Parathyroid adenoma (tissue), 2 donors: ENCODE measurements around the gene KRTAP10-1.
"Not testable (repeated sequence)": the region's sequence is repeated elsewhere in the genome, so short reads cannot be mapped to it uniquely, and the experiment has no call there.

Experiments
- H2AFZ ChIP-seq: fragments of 300-600 bp; sonication (generic); one replicate; pipeline ENCODE4 v1.7.0; 2017; ENCODE audit warnings: antibody characterized with exemption, mild to moderate bottlenecking
- H3K27ac ChIP-seq: fragments of 300-600 bp; sonication (generic); one replicate; pipeline ENCODE4 v1.7.0; 2017
- H3K27me3 ChIP-seq: fragments of 300-600 bp; sonication (generic); one replicate; pipeline ENCODE4 v1.7.0; 2017; ENCODE audit warnings: low read length; ENCODE audit not compliant: control insufficient read depth, insufficient read depth
- H3K36me3 ChIP-seq: fragments of 300-600 bp; sonication (generic); one replicate; pipeline ENCODE4 v1.7.0; 2017; ENCODE audit warnings: low read length; ENCODE audit not compliant: control insufficient read depth, insufficient read depth
- H3K4me1 ChIP-seq: fragments of 300-600 bp; sonication (generic); one replicate; pipeline ENCODE4 v1.7.0; 2017; ENCODE audit warnings: control low read depth
- H3K4me2 ChIP-seq: fragments of 300-600 bp; sonication (generic); one replicate; pipeline ENCODE4 v1.7.0; 2017; ENCODE audit warnings: low read length
- H3K4me3 ChIP-seq: fragments of 300-600 bp; sonication (generic); one replicate; pipeline ENCODE4 v1.7.0; 2017; ENCODE audit warnings: low read depth, low read length
- H3K79me2 ChIP-seq: fragments of 300-600 bp; sonication (generic); one replicate; pipeline ENCODE4 v1.7.0; 2017; ENCODE audit warnings: control low read depth
- H3K9ac ChIP-seq: fragments of 300-600 bp; sonication (generic); one replicate; pipeline ENCODE4 v1.7.0; 2017; ENCODE audit warnings: mild to moderate bottlenecking
- H3K9me3 ChIP-seq: fragments of 300-600 bp; sonication (generic); one replicate; pipeline ENCODE4 v1.7.0; 2017; ENCODE audit warnings: low read length; ENCODE audit not compliant: control insufficient read depth
- TF ChIP-seq, protein P1 (sequence below): fragments of 300-600 bp; sonication (generic); IDR thresholded peaks from one replicate; pipeline ENCODE4 v1.7.0; 2017; ENCODE audit warnings: antibody characterized with exemption, mild to moderate bottlenecking
- donor health status: primary hyperparathyroidism.

Gene KRTAP10-1

DNA sequence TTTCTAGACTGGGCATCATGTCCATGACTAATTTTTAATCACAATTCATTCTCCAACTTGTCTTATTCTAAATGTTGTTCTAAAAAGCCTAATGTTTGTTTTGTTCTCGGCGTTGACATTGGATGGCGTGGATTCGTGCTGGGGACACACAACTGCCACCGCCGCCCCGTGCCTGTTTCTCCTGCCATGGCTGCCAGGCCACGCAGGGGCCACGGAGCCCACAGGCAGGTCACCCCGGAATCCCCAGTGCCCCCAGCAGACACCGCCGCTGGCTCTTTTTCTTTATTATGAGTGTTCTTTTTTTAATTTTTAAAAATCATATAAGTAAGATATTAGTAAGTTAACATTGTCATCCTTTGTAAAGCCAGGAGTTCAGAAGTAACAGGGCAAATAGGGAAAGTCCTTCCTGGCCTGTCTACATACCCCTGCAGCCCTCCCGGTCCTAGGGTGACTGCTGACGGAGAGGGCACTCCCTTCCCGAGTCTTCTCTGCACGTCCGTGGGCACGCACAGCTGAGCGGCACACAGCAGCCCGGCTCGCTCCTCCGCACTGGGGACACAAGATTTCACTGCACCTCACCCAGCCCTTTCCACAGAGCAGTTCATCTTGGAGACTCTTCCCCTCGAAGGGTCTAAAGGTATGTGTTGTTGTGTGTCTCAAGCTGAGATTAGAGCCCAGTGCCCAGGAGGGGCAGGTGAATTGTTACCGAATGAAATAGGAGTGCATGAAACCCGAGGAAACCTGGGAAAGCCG is 32.1 kb downstream of the KRTAP10-1 start:
- no peak overlapping the region for H3K9ac ChIP-seq
- H3K9me3 ChIP-seq, result no peaks in the 10 kb centered on the region
- no peaks in the 10 kb centered on the region for H3K4me1 ChIP-seq
- no peak overlapping the region for H3K4me3 ChIP-seq
- H3K4me2 ChIP-seq, result no peak overlapping the region
- no peaks in the 10 kb centered on the region for H3K27me3 ChIP-seq
- H3K79me2 ChIP-seq, result no peaks in the 10 kb centered on the region
- no peaks in the 10 kb centered on the region for H3K36me3 ChIP-seq
- H3K27ac ChIP-seq, result no peak overlapping the region
- TF ChIP-seq, protein P1, sequence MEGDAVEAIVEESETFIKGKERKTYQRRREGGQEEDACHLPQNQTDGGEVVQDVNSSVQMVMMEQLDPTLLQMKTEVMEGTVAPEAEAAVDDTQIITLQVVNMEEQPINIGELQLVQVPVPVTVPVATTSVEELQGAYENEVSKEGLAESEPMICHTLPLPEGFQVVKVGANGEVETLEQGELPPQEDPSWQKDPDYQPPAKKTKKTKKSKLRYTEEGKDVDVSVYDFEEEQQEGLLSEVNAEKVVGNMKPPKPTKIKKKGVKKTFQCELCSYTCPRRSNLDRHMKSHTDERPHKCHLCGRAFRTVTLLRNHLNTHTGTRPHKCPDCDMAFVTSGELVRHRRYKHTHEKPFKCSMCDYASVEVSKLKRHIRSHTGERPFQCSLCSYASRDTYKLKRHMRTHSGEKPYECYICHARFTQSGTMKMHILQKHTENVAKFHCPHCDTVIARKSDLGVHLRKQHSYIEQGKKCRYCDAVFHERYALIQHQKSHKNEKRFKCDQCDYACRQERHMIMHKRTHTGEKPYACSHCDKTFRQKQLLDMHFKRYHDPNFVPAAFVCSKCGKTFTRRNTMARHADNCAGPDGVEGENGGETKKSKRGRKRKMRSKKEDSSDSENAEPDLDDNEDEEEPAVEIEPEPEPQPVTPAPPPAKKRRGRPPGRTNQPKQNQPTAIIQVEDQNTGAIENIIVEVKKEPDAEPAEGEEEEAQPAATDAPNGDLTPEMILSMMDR, result no peak
- H2AFZ ChIP-seq, result no peak overlapping the region

GRCh38 chr21:44506279-44507255 is 33.4 kb downstream of the KRTAP10-1 start:
- no peak overlapping the region for H3K4me2 ChIP-seq
- H3K36me3 ChIP-seq, result no peaks in the 10 kb centered on the region
- H3K4me3 ChIP-seq, result no peak overlapping the region
- H2AFZ ChIP-seq, result no peak overlapping the region
- no peak overlapping the region for H3K9ac ChIP-seq
- H3K9me3 ChIP-seq, result no peaks in the 10 kb centered on the region
- TF ChIP-seq, protein P1, result no peak
- no peaks in the 10 kb centered on the region for H3K79me2 ChIP-seq
- no peak overlapping the region for H3K27ac ChIP-seq
- no peaks in the 10 kb centered on the region for H3K4me1 ChIP-seq
- no peaks in the 10 kb centered on the region for H3K27me3 ChIP-seq

DNA sequence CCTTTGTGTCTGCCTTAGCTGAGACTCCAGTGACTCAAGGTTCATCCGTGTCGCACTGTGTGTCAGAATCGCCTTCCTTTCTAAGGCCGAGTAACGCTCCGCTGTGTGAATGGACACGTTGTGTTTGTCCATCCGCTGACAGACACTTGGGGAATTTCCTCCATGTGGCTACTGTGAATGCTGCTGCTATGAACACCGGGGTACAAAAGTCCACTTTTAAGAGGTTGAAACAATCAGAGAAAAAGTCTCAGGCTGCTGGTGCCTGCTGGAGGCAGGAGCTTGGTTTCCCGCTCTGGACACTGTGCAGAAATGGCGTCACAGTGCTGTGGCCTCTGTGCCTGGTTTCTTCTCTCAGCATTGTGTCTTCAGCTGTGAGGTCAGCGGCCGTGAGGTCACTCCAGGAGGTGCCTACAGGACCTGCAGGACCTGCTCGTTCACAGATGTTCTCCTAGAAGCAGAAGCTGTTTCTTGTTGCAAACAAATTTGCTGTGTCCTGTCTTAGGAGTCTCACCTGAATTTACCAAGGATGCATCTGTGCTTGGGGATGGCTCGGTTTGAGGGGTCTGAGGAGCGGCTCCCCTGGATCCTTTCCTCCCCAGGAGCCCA is 34.2 kb downstream of the KRTAP10-1 start:
- H3K4me1 ChIP-seq, result no peaks in the 10 kb centered on the region
- no peak overlapping the region for H3K4me3 ChIP-seq
- no peaks in the 10 kb centered on the region for H3K9me3 ChIP-seq
- no peak overlapping the region for H3K9ac ChIP-seq
- H3K27ac ChIP-seq, result no peak overlapping the region
- H3K79me2 ChIP-seq, result no peaks in the 10 kb centered on the region
- no peak overlapping the region for H3K4me2 ChIP-seq
- TF ChIP-seq, protein P1, result no peak
- H3K36me3 ChIP-seq, result no peaks in the 10 kb centered on the region
- H3K27me3 ChIP-seq, result no peaks in the 10 kb centered on the region
- no peak overlapping the region for H2AFZ ChIP-seq

- Histone ChIP-seq H2AFZ (no peak overlapping the region), H3K4me1 (no peaks in the 10 kb centered on the region), H3K9me3 (no peaks in the 10 kb centered on the region), H3K4me2 (no peak overlapping the region), H3K27ac (no peak overlapping the region), H3K4me3 (no peak overlapping the region), H3K36me3 (no peaks in the 10 kb centered on the region), H3K27me3 (no peaks in the 10 kb centered on the region), H3K9ac (no peak overlapping the region), H3K79me2 (no peaks in the 10 kb centered on the region)
- TF ChIP-seq, protein P1, result no peak
These were observed 36.0 kb downstream of the KRTAP10-1 start for GRCh38 chr21:44503901-44504399.

DNA sequence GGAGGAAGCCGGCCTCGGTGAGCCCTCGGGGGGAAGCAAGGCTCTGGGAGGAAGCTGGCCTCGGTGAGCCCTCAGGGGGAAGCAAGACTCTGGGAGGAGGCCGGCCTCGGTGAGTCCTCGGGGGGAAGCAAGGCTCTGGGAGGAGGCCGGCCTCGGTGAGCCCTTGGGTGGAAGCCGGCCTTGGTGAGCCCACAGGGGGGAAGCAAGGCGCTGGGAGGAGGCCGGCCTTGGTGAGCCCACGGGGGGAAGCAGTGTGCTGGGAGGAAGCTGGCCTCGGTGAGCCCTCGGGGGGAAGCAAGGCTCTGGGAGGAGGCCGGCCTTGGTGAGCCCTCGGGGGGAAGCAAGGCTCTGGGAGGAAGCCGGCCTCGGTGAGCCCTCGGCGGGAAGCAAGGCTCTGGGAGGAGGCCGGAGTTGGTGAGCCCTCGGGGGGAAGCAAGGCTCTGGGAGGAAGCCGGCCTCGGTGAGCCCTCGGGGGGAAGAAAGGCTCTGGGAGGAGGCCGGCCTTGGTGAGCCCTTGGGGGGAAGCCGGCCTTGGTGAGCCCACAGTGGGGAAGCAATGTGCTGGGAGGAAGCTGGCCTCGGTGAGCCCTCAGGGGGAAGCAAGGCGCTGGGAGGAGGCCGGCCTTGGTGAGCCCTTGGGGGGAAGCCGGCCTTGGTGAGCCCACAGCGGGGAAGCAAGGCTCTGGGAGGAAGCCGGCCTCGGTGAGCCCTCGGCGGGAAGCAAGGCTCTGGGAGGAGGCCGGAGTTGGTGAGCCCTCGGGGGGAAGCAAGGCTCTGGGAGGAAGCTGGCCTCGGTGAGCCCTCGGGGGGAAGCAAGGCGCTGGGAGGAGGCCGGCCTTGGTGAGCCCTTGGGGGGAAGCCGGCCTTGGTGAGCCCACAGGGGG is 36.7 kb downstream of the KRTAP10-1 start:
- H3K4me3 ChIP-seq, H3K36me3 ChIP-seq, H3K79me2 ChIP-seq, H3K27me3 ChIP-seq, H3K4me2 ChIP-seq, H3K9me3 ChIP-seq, H2AFZ ChIP-seq, H3K27ac ChIP-seq, H3K4me1 ChIP-seq, H3K9ac ChIP-seq: not testable (repeated sequence)
